Activated naive CD4-positive, alpha-beta T cell treated with anti-CD3 and anti-CD28 coated beads, Interleukin-2, amount 50 U/mL, for 72 hours (primary cell): ENCODE measurements around the gene RRP8. TPM values are rescaled to one million over a fixed set of nuclear protein-coding genes. Genes with fewer than 3 reads are reported as not detected.

Experiments
- ATAC-seq, 2 donors: fragments of 150-1000 bp; cut with Tn5 transposase; 2 replicates each; pipeline ENCODE4 v1.10.0; 2021; ENCODE audit warnings: mild to moderate bottlenecking in 2 of 2, moderate library complexity in 2 of 2
- DNase-seq, 2 donors: peaks; one replicate each; pipeline ENCODE4 v3.0.0; 2021 to 2022; ENCODE audit warnings: low spot score in 2 of 2
- H3K27ac Mint-ChIP-seq, 2 donors: one replicate each; pipeline ENCODE4 v1.8.0; 2022; ENCODE audit warnings: mild to moderate bottlenecking in 2 of 2, mixed read lengths in 2 of 2
- H3K36me3 Mint-ChIP-seq, 2 donors: one replicate each; pipeline ENCODE4 v1.8.0; 2022; ENCODE audit warnings: mixed read lengths in 2 of 2
- H3K9me3 Mint-ChIP-seq, 2 donors: one replicate each; pipeline ENCODE4 v1.8.0; 2022; ENCODE audit warnings: mixed read lengths in 2 of 2
- total RNA-seq, 2 donors: library from RNA; stranded (reverse); gene quantifications; one replicate each; pipeline ENCODE4 v1.2.3, GENCODE V29; 2022

RRP8 gene
- total RNA-seq, 2 donors from 2014 or later: 24.9 to 38.3 TPM

GRCh38 chr11:6623391-6624363 is 20.3 kb upstream of the RRP8 start:
- Mint-ChIP-seq H3K9me3 (no peaks in the 10 kb centered on the region), H3K36me3 (no peaks in the 10 kb centered on the region)
- no peak for ATAC-seq

GRCh38 chr11:6622261-6623171 is 19.1 kb upstream of the RRP8 start:
- no peak for DNase-seq
- H3K27ac Mint-ChIP-seq: no peak overlapping the region
- no peak for ATAC-seq

More at GRCh38 chr11:6623391-6624363, 20.3 kb upstream of the RRP8 start:
- DNase-seq: no peak
- peak overlapping the region in 1 of 2 donors; percentile 22 for H3K27ac Mint-ChIP-seq

GRCh38 chr11:6621711-6622211 is 18.3 kb upstream of the RRP8 start:
- ATAC-seq (no peak), DNase-seq (no peak)
- H3K27ac Mint-ChIP-seq: peak overlapping the region in 1 of 2 donors; percentile 1
- H3K36me3 Mint-ChIP-seq: no peaks in the 10 kb centered on the region
- H3K9me3 Mint-ChIP-seq: no peaks in the 10 kb centered on the region

More at GRCh38 chr11:6622261-6623171, 19.1 kb upstream of the RRP8 start:
- H3K36me3 Mint-ChIP-seq: no peaks in the 10 kb centered on the region
- H3K9me3 Mint-ChIP-seq: no peaks in the 10 kb centered on the region

GRCh38 chr11:6620636-6621035 is 17.2 kb upstream of the RRP8 start:
- Mint-ChIP-seq H3K36me3 (peaks cover 0 to 4% of the 10 kb centered on the region in 2 donors), H3K9me3 (no peaks in the 10 kb centered on the region), H3K27ac (no peak overlapping the region)
- ATAC-seq (no peak), DNase-seq (no peak)

GRCh38 chr11:6619004-6619745 is 15.8 kb upstream of the RRP8 start, which contains the start of gene TPP1:
TSS of gene TPP1 (minus strand) at chr11:6619422. CDS start at chr11:6619400, 22 bp downstream.
- ATAC-seq (peak; percentile 92 to 97), DNase-seq (peak; percentile 90 to 92)
- H3K9me3 Mint-ChIP-seq: no peaks in the 10 kb centered on the region
- peaks cover 0 to 11% of the 10 kb centered on the region in 2 donors for H3K36me3 Mint-ChIP-seq
- H3K27ac Mint-ChIP-seq: no peak within 1 kb of the TSS

- ATAC-seq: peak; percentile 55 to 57
- DNase-seq: peak; percentile 45 to 72
- Mint-ChIP-seq H3K9me3 (no peaks in the 10 kb centered on the region), H3K36me3 (peaks cover 0 to 11% of the 10 kb centered on the region in 2 donors), H3K27ac (no peak overlapping the region)
These were observed 14.9 kb upstream of the RRP8 start for GRCh38 chr11:6618117-6619003.

- ATAC-seq (no peak), DNase-seq (peak in 1 of 2 donors; percentile 51)
- Mint-ChIP-seq H3K27ac (no peak overlapping the region), H3K36me3 (peaks cover 0 to 11% of the 10 kb centered on the region in 2 donors), H3K9me3 (no peaks in the 10 kb centered on the region)
These were observed 13.9 kb upstream of the RRP8 start for GRCh38 chr11:6617315-6617781.

- Mint-ChIP-seq H3K27ac (peak overlapping the region in 1 of 2 donors; percentile 9), H3K9me3 (no peaks in the 10 kb centered on the region), H3K36me3 (peaks cover 0 to 11% of the 10 kb centered on the region in 2 donors)
- peak in 1 of 2 donors; percentile 50 for DNase-seq
- ATAC-seq: no peak
These were observed 13.3 kb upstream of the RRP8 start for GRCh38 chr11:6616596-6617250.

- peaks cover 6 to 16% of the 10 kb centered on the region in 2 donors for H3K36me3 Mint-ChIP-seq
- H3K9me3 Mint-ChIP-seq: no peaks in the 10 kb centered on the region
- DNase-seq: peak in 1 of 2 donors; percentile 52
- no peak for ATAC-seq
- peak overlapping the region in 1 of 2 donors; percentile 9 for H3K27ac Mint-ChIP-seq
These were observed 12.6 kb upstream of the RRP8 start for GRCh38 chr11:6615882-6616585.

GRCh38 chr11:6615046-6615445 is 11.6 kb upstream of the RRP8 start:
- ATAC-seq: no peak
- Mint-ChIP-seq H3K36me3 (peaks cover 13 to 26% of the 10 kb centered on the region in 2 donors), H3K27ac (peak overlapping the region in 1 of 2 donors; percentile 11), H3K9me3 (no peaks in the 10 kb centered on the region)
- DNase-seq: peak in 1 of 2 donors; percentile 33

GRCh38 chr11:6614446-6614845 is 11.0 kb upstream of the RRP8 start:
- DNase-seq (peak in 1 of 2 donors; percentile 44), ATAC-seq (no peak)
- Mint-ChIP-seq H3K27ac (peak overlapping the region in 1 of 2 donors; percentile 11), H3K36me3 (peaks cover 19 to 32% of the 10 kb centered on the region in 2 donors), H3K9me3 (no peaks in the 10 kb centered on the region)

- ATAC-seq: no peak
- no peak for DNase-seq
- Mint-ChIP-seq H3K27ac (no peak overlapping the region), H3K36me3 (peaks cover 27 to 38% of the 10 kb centered on the region in 2 donors), H3K9me3 (no peaks in the 10 kb centered on the region)
These were observed 10.1 kb upstream of the RRP8 start for GRCh38 chr11:6613496-6613895.

GRCh38 chr11:6612213-6613041 is 9.0 kb upstream of the RRP8 start, which contains the start of gene TAF10:
TSS of gene TAF10 (minus strand) at chr11:6612216. CDS start at chr11:6612189, 27 bp downstream.
- no peaks in the 10 kb centered on the region for H3K9me3 Mint-ChIP-seq
- H3K27ac Mint-ChIP-seq: peak within 1 kb of the TSS in 1 of 2 donors; percentile 96
- ATAC-seq: peak; percentile 86 to 93
- H3K36me3 Mint-ChIP-seq: peaks cover 27 to 38% of the 10 kb centered on the region in 2 donors
- peak; percentile 93 to 94 for DNase-seq
